Prostate gland (tissue), 2 donors: ENCODE measurements around the gene LBH.

Experiments used
- CTCF ChIP-seq, 4 experiments: fragments of 200-600 bp in 2 of 4; fragments of 450-650 bp in 2 of 4; sonication (generic) in 2 of 4; IDR thresholded peaks; 1 replicate in 3 of 4; 2 replicates in 1 of 4; pipeline ENCODE4 v1.5.1; 2016 to 2019; ENCODE audit warnings: antibody characterized with exemption in 4 of 4, mild to moderate bottlenecking in 2 of 4, moderate library complexity in 2 of 4
- POLR2AphosphoS5 ChIP-seq: sonication (generic); formaldehyde crosslinking; IDR thresholded peaks from one replicate; pipeline ENCODE4 v1.6.1; 2017; ENCODE audit warnings: antibody characterized with exemption

GRCh38 chr2:30231212-30231995 is at the start of gene LBH:
- TF ChIP-seq CTCF (IDR thresholded peaks at IDR 0.05) (peak in 1 of 4 experiments; percentile 15), POLR2AphosphoS5 (peak; percentile 96)
